Type B pancreatic cell (in vitro differentiated cells): Measurements from ENCODE around the gene ANTKMT. TPM values are rescaled to one million over a fixed set of nuclear protein-coding genes. Genes with fewer than 3 reads are reported as not detected.
"Not testable (repeated sequence)": the region's sequence is repeated elsewhere in the genome, so short reads cannot be mapped to it uniquely, and the experiment has no call there.

Source experiments
- DNase-seq: peaks from one replicate; pipeline ENCODE4 v3.0.0; 2021; ENCODE audit warnings: mixed read lengths; ENCODE audit not compliant: unreplicated experiment; ENCODE audit errors: extremely low spot score
- H3K27ac Mint-ChIP-seq: 2 replicates; pipeline ENCODE4 v1.8.0; 2021; ENCODE audit warnings: mild to moderate bottlenecking, mixed read lengths
- H3K27me3 Mint-ChIP-seq: 2 replicates; pipeline ENCODE4 v1.8.0; 2021; ENCODE audit warnings: mixed read lengths
- H3K36me3 Mint-ChIP-seq: 2 replicates; pipeline ENCODE4 v1.8.0; 2021; ENCODE audit warnings: mixed read lengths
- H3K4me1 Mint-ChIP-seq: one replicate; pipeline ENCODE4 v1.8.0; 2021; ENCODE audit warnings: mixed read lengths; ENCODE audit not compliant: unreplicated experiment
- H3K4me3 Mint-ChIP-seq: 2 replicates; pipeline ENCODE4 v1.8.0; 2021; ENCODE audit warnings: mild to moderate bottlenecking, mixed read lengths
- H3K9me3 Mint-ChIP-seq: 2 replicates; pipeline ENCODE4 v1.8.0; 2021; ENCODE audit warnings: mixed read lengths
- total RNA-seq: library from RNA; stranded (reverse); gene quantifications from 2 replicates; pipeline ENCODE4 v1.2.1, GENCODE V29; 2021; ENCODE audit warnings: low replicate concordance
- TF ChIP-seq, protein P1 (sequence below): fragments of 200-600 bp; sonication (generic); conservative IDR thresholded peaks from 2 replicates; pipeline ENCODE4 v1.5.0; 2021; ENCODE audit warnings: antibody characterized with exemption, mild to moderate bottlenecking

ANTKMT gene
- total RNA-seq, 1 donor from 2014 or later: 33.5 TPM

DNA sequence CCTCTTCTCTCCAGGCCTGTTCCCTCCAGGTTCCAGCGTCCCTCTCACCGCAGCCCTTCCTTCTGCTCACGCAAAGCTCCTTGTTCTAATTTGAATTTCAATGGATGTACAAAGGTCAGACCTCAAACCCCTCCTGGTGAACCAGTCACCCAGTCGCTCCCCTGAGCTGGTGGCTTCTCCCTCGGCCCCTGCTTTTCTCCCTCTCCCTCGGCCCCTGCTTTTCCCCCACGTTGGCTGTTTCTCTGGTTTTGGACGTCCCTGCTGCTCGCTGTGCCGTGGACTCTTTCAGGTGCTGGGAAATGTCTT, 31.0 kb downstream of the ANTKMT start:
- peaks cover 31% of the 10 kb centered on the region for H3K27me3 Mint-ChIP-seq
- H3K4me1 Mint-ChIP-seq: peaks cover 4% of the 10 kb centered on the region
- H3K36me3 Mint-ChIP-seq: no peaks in the 10 kb centered on the region
- no peak overlapping the region for H3K27ac Mint-ChIP-seq
- no peaks in the 10 kb centered on the region for H3K9me3 Mint-ChIP-seq
- DNase-seq: no peak
- peak overlapping the region; percentile 34 for H3K4me3 Mint-ChIP-seq
- TF ChIP-seq, protein P1, sequence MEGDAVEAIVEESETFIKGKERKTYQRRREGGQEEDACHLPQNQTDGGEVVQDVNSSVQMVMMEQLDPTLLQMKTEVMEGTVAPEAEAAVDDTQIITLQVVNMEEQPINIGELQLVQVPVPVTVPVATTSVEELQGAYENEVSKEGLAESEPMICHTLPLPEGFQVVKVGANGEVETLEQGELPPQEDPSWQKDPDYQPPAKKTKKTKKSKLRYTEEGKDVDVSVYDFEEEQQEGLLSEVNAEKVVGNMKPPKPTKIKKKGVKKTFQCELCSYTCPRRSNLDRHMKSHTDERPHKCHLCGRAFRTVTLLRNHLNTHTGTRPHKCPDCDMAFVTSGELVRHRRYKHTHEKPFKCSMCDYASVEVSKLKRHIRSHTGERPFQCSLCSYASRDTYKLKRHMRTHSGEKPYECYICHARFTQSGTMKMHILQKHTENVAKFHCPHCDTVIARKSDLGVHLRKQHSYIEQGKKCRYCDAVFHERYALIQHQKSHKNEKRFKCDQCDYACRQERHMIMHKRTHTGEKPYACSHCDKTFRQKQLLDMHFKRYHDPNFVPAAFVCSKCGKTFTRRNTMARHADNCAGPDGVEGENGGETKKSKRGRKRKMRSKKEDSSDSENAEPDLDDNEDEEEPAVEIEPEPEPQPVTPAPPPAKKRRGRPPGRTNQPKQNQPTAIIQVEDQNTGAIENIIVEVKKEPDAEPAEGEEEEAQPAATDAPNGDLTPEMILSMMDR: no peak

DNA sequence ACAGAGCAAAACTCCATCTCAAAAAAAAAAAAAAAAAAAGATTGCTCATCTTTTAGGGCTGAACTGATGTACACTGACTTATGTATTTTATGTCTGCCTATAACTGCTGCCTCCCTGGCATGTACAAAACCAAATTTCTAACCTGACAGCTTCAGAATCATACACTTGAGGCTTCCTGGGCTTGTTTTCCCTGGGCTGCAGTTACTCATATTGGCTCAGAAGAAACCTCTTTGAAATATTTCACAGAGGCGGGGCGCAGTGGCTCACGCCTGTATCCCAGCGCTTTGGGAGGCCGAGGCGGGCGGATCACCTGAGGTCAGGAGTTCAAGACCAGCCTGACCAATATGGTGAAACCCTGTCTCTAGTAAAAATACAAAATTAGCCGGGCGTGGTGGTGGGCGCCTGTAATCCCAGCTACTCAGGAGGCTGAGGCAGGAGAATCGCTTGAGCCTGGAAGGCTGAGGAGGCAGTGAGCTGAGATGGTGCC, 33.2 kb downstream of the ANTKMT start:
- not testable (repeated sequence) for H3K36me3 Mint-ChIP-seq, DNase-seq, H3K9me3 Mint-ChIP-seq, H3K4me3 Mint-ChIP-seq, H3K27ac Mint-ChIP-seq, H3K4me1 Mint-ChIP-seq
- H3K27me3 Mint-ChIP-seq: peaks cover 31% of the 10 kb centered on the region

DNA sequence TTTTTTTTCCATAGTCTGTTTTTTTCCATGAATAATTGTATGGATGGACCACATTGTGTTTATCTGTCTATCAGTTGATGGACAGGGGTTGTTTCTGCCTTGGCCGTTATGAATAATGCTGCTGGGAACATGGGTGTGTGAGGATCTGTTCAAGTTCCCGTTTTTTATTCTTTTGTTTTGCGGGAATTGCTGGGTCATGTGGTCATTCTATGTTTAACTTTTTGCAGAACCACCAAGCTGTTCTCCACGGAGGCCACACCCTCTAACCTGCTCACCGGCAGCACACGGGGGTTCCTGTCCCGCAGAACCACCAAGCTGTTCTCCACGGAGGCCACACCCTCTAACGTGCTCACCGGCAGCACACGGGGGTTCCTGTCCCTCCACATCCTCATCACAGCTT, 33.7 kb downstream of the ANTKMT start:
- H3K27me3 Mint-ChIP-seq: peaks cover 32% of the 10 kb centered on the region
- peaks cover 8% of the 10 kb centered on the region for H3K4me1 Mint-ChIP-seq
- H3K4me3 Mint-ChIP-seq: no peak overlapping the region
- H3K36me3 Mint-ChIP-seq: no peaks in the 10 kb centered on the region
- no peak for DNase-seq
- H3K27ac Mint-ChIP-seq: no peak overlapping the region
- no peaks in the 10 kb centered on the region for H3K9me3 Mint-ChIP-seq
- TF ChIP-seq, protein P1: no peak

DNA sequence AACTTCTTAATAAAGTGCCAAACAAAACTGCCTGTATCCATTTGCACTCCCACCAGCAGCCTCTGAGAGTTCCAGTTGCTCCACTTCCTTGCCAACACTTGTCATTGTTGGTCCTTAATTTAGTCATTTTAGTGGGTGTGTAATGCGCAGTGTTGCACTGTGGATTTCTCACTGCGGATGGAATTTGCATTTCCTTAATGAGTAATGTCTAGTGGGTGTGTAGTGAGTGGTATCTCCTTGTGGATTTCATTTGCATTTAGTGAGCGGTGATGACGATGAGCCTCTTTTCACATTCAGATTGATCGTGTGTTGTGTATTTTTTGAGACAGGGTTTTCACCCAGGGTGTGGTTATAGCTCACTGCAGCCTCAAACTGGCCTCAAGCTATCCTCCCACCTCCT, 35.5 kb downstream of the ANTKMT start:
- Mint-ChIP-seq H3K9me3 (no peaks in the 10 kb centered on the region), H3K27me3 (peaks cover 25% of the 10 kb centered on the region), H3K4me3 (no peak overlapping the region), H3K27ac (no peak overlapping the region), H3K36me3 (no peaks in the 10 kb centered on the region), H3K4me1 (peaks cover 10% of the 10 kb centered on the region)
- DNase-seq: no peak
- TF ChIP-seq, protein P1: no peak

DNA sequence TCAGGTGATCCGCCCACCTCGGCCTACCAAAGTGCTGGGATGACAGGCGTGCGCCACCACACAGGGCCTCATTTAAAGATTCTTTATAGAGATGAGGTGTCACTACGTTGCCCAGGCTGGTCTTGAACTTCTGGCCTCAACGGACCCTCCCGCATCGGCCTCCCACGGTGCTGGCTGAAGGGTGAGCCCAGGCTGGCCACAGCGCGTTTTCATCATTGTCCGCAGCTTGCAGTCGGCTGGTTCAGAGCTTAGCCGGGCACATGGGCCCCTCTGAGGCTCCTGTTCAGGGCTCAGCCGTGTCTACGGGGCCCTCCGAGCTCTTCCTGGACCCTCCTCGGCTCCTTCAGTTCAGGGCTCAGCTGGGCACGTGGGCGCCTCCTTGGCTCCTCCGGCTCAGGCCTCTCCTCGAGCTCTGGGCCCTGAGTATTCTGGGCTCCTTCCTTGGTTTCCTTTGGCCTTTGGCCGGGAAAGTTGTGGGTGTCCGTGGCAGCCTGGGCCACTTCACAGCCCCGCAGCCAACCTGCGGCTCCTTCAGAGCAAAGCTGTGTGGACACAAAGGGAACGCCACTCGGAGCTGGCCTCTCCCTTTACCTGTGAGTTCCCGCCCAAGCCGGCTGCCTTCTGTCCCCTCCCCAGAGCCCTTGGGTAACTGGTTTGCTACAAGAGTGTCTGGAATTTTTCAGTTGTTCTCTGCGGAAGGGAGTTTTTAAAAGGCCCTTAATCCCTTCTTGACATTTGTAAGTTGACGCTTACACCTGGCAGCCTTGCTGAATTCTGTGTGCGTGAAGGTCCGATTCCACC, 38.4 kb downstream of the ANTKMT start:
- H3K27ac Mint-ChIP-seq: peak overlapping the region; percentile 95
- peak overlapping the region; percentile 75 for H3K4me3 Mint-ChIP-seq
- peaks cover 6% of the 10 kb centered on the region for H3K4me1 Mint-ChIP-seq
- DNase-seq: no peak
- peaks cover 7% of the 10 kb centered on the region for H3K27me3 Mint-ChIP-seq
- H3K9me3 Mint-ChIP-seq: no peaks in the 10 kb centered on the region
- TF ChIP-seq, protein P1: no peak
- H3K36me3 Mint-ChIP-seq: no peaks in the 10 kb centered on the region

DNA sequence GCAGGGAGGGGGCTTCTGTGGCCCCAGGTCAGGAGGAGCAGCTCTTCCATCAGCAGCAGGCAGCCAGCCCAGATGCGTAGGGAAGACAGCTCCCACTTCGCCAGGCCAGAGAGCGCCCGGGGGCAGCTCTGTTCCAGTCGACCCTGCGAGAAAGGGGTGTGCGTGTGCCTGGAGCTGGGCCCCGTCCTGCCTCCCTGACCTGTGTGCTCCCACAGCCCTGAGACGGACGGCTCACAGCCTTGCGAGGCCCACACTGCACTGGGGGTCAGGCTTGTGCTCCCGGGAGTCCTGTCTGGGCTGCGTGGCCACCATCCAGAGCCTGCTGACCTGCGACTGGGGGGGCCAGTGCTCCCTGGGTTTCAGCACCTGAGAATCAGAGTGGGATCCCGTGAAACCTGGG, 39.1 kb downstream of the ANTKMT start:
- Mint-ChIP-seq H3K4me3 (peak overlapping the region; percentile 75), H3K9me3 (no peaks in the 10 kb centered on the region), H3K36me3 (no peaks in the 10 kb centered on the region), H3K4me1 (peaks cover 6% of the 10 kb centered on the region), H3K27me3 (peaks cover 7% of the 10 kb centered on the region), H3K27ac (peak overlapping the region; percentile 95)
- TF ChIP-seq, protein P1: no peak
- no peak for DNase-seq
